HG02970 (cell line): ENCODE data around the gene FOXJ2.
A peak's percentile ranks its signal among the peaks of the same experiment; 100 is the strongest.
"Not testable (repeated sequence)": the region's sequence is repeated elsewhere in the genome, so short reads cannot be mapped to it uniquely, and the experiment has no call there.

ENCODE experiments used
- ATAC-seq: cut with Tn5 transposase; IDR thresholded peaks from one replicate; pipeline ENCODE4 v1.9.1; 2021; ENCODE audit warnings: mild to moderate bottlenecking, moderate library complexity, moderate number of reproducible peaks; ENCODE audit not compliant: unreplicated experiment, low FRiP score

The FOXJ2 gene

GRCh38 chr12:8032242-8033152 is at the start of gene FOXJ2:
Gene FOXJ2 (plus strand): TSS chr12:8032716. CDS start chr12:8039833, 7,117 bp downstream.
- ATAC-seq: peak; percentile 65

GRCh38 chr12:7983019-7983418 is 49.5 kb upstream of the FOXJ2 start:
- ATAC-seq: not testable (repeated sequence)

GRCh38 chr12:7983460-7983859 is 49.1 kb upstream of the FOXJ2 start:
- ATAC-seq: not testable (repeated sequence)

GRCh38 chr12:7984900-7985299 is 47.6 kb upstream of the FOXJ2 start:
- no peak for ATAC-seq

- ATAC-seq: no peak
Observed at GRCh38 chr12:7985802-7986418, 46.6 kb upstream of the FOXJ2 start.

GRCh38 chr12:7989827-7990491 is 42.6 kb upstream of the FOXJ2 start:
- ATAC-seq: no peak

- ATAC-seq: no peak
Observed at GRCh38 chr12:7991535-7991934, 41.0 kb upstream of the FOXJ2 start.

- ATAC-seq: no peak
Observed at GRCh38 chr12:7994731-7995205, 37.7 kb upstream of the FOXJ2 start.

GRCh38 chr12:7995266-7995963 is 37.1 kb upstream of the FOXJ2 start:
- ATAC-seq: peak; percentile 96

GRCh38 chr12:8000827-8001226 is 31.7 kb upstream of the FOXJ2 start:
- ATAC-seq: not testable (repeated sequence)

GRCh38 chr12:8001496-8001895 is 31.0 kb upstream of the FOXJ2 start:
- ATAC-seq: not testable (repeated sequence)

GRCh38 chr12:8004897-8005296 is 27.6 kb upstream of the FOXJ2 start:
- not testable (repeated sequence) for ATAC-seq

- ATAC-seq: no peak
Observed at GRCh38 chr12:8011331-8011730, 21.2 kb upstream of the FOXJ2 start.

GRCh38 chr12:8012651-8013309 is 19.7 kb upstream of the FOXJ2 start:
- no peak for ATAC-seq

- no peak for ATAC-seq
Observed at GRCh38 chr12:8014836-8015235, 17.7 kb upstream of the FOXJ2 start.

- ATAC-seq: not testable (repeated sequence)
Observed at GRCh38 chr12:8018213-8018612, 14.3 kb upstream of the FOXJ2 start.

GRCh38 chr12:8018666-8019581 is 13.6 kb upstream of the FOXJ2 start:
- ATAC-seq: no peak

GRCh38 chr12:8026291-8026900 is 6.1 kb upstream of the FOXJ2 start:
- peak; percentile 96 for ATAC-seq
